Endothelial cell of umbilical vein (primary cell): ENCODE results near the gene GCNA.

Source experiments
- EZH2 ChIP-seq: IDR thresholded peaks from 2 replicates; pipeline ENCODE4 v1.6.1; 2012; ENCODE audit warnings: borderline replicate concordance, low read depth, mild to moderate bottlenecking, moderate library complexity, low read length, inconsistent platforms; ENCODE audit not compliant: severe bottlenecking
- FOS ChIP-seq: IDR thresholded peaks from 2 replicates; pipeline ENCODE4 v1.6.1; 2011; ENCODE audit warnings: mild to moderate bottlenecking, low read length, moderate library complexity, borderline replicate concordance; ENCODE audit not compliant: insufficient read depth
- JUN ChIP-seq: IDR thresholded peaks from 2 replicates; pipeline ENCODE4 v1.6.1; 2011; ENCODE audit warnings: borderline replicate concordance, low read depth; ENCODE audit not compliant: insufficient read length, insufficient read depth
- POLR2A ChIP-seq: IDR thresholded peaks from 2 replicates; pipeline ENCODE4 v1.6.1; 2012; ENCODE audit warnings: low read depth, mild to moderate bottlenecking, control low read depth, low read length
- POLR2AphosphoS5 ChIP-seq: IDR thresholded peaks from 2 replicates; pipeline ENCODE4 v1.6.1; 2012; ENCODE audit warnings: low read depth, mild to moderate bottlenecking, control low read depth, low read length, moderate library complexity; ENCODE audit not compliant: insufficient read depth
- TF ChIP-seq, protein P1 (sequence below), 2 donors: IDR thresholded peaks; 1 replicate in 1 of 2; 2 replicates in 1 of 2; pipeline ENCODE4 v1.5.1; 2011; ENCODE audit warnings: low read length in 2 of 2, mild to moderate bottlenecking in 2 of 2, moderate library complexity in 2 of 2, control low read depth in 1 of 2, inconsistent platforms in 1 of 2, low read depth in 1 of 2; ENCODE audit not compliant: insufficient read depth in 1 of 2; ENCODE audit errors: extremely low read depth in 1 of 2
- TF ChIP-seq, protein P2 (sequence below): IDR thresholded peaks from 2 replicates; pipeline ENCODE4 v1.6.1; 2011; ENCODE audit not compliant: insufficient read depth, insufficient read length

DNA sequence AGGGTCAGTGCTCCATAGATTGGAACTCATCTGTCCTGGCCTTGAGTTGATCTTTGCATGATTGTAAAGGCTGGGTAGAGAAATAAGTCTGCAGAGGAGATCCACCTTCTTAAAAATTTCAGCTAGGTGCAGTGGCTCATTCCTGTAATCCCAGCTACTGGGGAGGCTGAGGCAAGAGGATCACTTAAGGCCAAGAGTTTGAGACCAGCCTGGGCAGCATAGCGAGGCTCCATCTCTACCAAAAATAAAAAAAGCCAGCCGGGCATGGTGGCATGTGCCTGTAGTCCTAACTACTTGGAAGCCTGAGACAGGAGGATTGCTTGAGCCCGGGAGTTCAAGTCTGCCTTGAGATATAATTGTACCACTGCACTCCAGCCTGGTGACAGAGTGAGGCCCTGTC is 40.5 kb downstream of the GCNA start:
- TF ChIP-seq POLR2A (no peak), EZH2 (no peak), JUN (no peak), FOS (no peak), POLR2AphosphoS5 (no peak)
- TF ChIP-seq, protein P1, sequence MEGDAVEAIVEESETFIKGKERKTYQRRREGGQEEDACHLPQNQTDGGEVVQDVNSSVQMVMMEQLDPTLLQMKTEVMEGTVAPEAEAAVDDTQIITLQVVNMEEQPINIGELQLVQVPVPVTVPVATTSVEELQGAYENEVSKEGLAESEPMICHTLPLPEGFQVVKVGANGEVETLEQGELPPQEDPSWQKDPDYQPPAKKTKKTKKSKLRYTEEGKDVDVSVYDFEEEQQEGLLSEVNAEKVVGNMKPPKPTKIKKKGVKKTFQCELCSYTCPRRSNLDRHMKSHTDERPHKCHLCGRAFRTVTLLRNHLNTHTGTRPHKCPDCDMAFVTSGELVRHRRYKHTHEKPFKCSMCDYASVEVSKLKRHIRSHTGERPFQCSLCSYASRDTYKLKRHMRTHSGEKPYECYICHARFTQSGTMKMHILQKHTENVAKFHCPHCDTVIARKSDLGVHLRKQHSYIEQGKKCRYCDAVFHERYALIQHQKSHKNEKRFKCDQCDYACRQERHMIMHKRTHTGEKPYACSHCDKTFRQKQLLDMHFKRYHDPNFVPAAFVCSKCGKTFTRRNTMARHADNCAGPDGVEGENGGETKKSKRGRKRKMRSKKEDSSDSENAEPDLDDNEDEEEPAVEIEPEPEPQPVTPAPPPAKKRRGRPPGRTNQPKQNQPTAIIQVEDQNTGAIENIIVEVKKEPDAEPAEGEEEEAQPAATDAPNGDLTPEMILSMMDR (IDR thresholded peaks at IDR 0.05; ENCODE audit: extremely low read depth in 1 of 2, insufficient read depth in 1 of 2, low read depth in 1 of 2, low read length in 2 of 2), result no peak
- TF ChIP-seq, protein P2, sequence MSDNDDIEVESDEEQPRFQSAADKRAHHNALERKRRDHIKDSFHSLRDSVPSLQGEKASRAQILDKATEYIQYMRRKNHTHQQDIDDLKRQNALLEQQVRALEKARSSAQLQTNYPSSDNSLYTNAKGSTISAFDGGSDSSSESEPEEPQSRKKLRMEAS, result no peak
